ENCODE data around the gene ARL2. TPM values are rescaled to one million over a fixed set of nuclear protein-coding genes. Genes with fewer than 3 reads are reported as not detected.

ARL2 gene
- total and polyA plus RNA-seq, 10 donors: 44.5 to 110 (median 58.9) TPM

DNA sequence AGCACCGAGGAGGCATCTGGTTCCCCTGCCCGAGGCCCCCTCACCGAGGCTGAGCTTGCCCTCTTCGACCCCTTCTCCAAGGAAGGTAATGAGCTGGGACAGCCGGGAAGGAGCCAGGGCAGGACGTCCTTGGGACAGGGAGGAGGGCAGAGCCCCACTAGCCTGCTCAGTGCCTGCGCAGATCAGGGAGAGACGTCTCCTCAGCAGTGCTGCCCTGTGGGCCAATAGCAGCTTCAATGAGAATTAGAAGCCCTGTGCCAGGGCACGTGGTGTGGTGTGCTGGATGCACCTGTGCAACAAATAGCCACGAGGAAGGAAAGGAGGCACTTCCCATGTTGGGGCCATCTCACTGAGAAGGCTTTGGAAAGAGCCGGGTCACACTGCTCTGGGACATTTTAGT, 21.6 kb downstream of the ARL2 start:
- DNase-seq: no peak

GRCh38 chr11:65036931-65037330, 23.0 kb downstream of the ARL2 start:
- Histone ChIP-seq H3K27ac (no peak overlapping the region), H3K27me3 (replicated peaks in 1 of 7) (no peaks in the 10 kb centered on the region), H3K36me3 (peaks cover 4 to 78% (median 54%) of the 10 kb centered on the region in 6 donors), H3K4me1 (peaks cover 3 to 21% (median 15%) of the 10 kb centered on the region in 6 donors), H3K4me3 (no peak overlapping the region), H3K9me3 (no peaks in the 10 kb centered on the region)
- WGBS, 5 donors: 86 to 95% (median 93%) methylated on average over 6 of the region's 6 CpGs
- intact Hi-C loops (cut with DNase I; ENCODE audit: low total_unique reads): no loop called here
- DNase-seq: no peak
- no peak for TF ChIP-seq POLR2AphosphoS5 (IDR thresholded peaks at IDR 0.05)
- no peak for TF ChIP-seq POLR2A (IDR thresholded peaks at IDR 0.05)
- no peak for TF ChIP-seq CTCF (IDR thresholded peaks at IDR 0.05 in 8 of 11, conservative IDR thresholded peaks at IDR 0.05 in 3 of 11)

More for the DNA sequence above, 21.6 kb downstream of the ARL2 start:
- WGBS, 5 donors: 76 to 89% (median 82%) methylated on average over 10 to 11 of the region's 11 CpGs
- Histone ChIP-seq H3K27ac (no peak overlapping the region), H3K9me3 (no peaks in the 10 kb centered on the region), H3K27me3 (replicated peaks in 1 of 7) (no peaks in the 10 kb centered on the region), H3K36me3 (peaks cover 4 to 88% (median 56%) of the 10 kb centered on the region in 6 donors), H3K4me3 (no peak overlapping the region), H3K4me1 (peaks cover 0 to 13% (median 7%) of the 10 kb centered on the region in 6 donors)
- intact Hi-C loops (cut with DNase I; ENCODE audit: low total_unique reads): no loop called here
- TF ChIP-seq CTCF (IDR thresholded peaks at IDR 0.05 in 8 of 11, conservative IDR thresholded peaks at IDR 0.05 in 3 of 11): no peak
- no peak for TF ChIP-seq POLR2A (IDR thresholded peaks at IDR 0.05)
- no peak for TF ChIP-seq POLR2AphosphoS5 (IDR thresholded peaks at IDR 0.05)

GRCh38 chr11:65040520-65040846, 26.5 kb downstream of the ARL2 start:
- intact Hi-C loops (cut with DNase I; ENCODE audit: low total_unique reads): no loop called here
- no peaks in the 10 kb centered on the region for H3K27me3 ChIP-seq (replicated peaks in 1 of 7)
- peaks cover 7 to 56% (median 40%) of the 10 kb centered on the region in 6 donors for H3K4me1 ChIP-seq
- no peak for DNase-seq
- TF ChIP-seq POLR2A (IDR thresholded peaks at IDR 0.05) (peak in 1 of 3 donors; percentile 3), POLR2AphosphoS5 (IDR thresholded peaks at IDR 0.05) (no peak)
- no peaks in the 10 kb centered on the region for H3K9me3 ChIP-seq
- H3K36me3 ChIP-seq: peaks cover 3 to 59% (median 36%) of the 10 kb centered on the region in 6 donors
- WGBS, 5 donors: 21 to 29% (median 25%) methylated on average over 6 to 7 of the region's 7 CpGs
- peak overlapping the region; percentile 91 to 97 (median 94) for H3K27ac ChIP-seq
- peak overlapping the region; percentile 77 to 98 (median 93) for H3K4me3 ChIP-seq

- H3K36me3 ChIP-seq: peaks cover 0 to 59% (median 30%) of the 10 kb centered on the region in 6 donors
- peak within 1 kb of the TSS; percentile 91 to 97 (median 94) for H3K27ac ChIP-seq
- TF ChIP-seq CTCF (IDR thresholded peaks at IDR 0.05 in 8 of 11, conservative IDR thresholded peaks at IDR 0.05 in 3 of 11) (peak in 1 of 11 experiments; percentile 31), POLR2AphosphoS5 (IDR thresholded peaks at IDR 0.05) (peak; percentile 84 to 89 (median 86)), POLR2A (IDR thresholded peaks at IDR 0.05) (no peak)
These were observed 27.1 kb downstream of the ARL2 start, which contains the start of gene SAC3D1 for GRCh38 chr11:65040847-65041622. Gene SAC3D1 (plus strand): TSS chr11:65041210. CDS start chr11:65041293, 83 bp downstream.

More at GRCh38 chr11:65040847-65041622, 27.1 kb downstream of the ARL2 start, which contains the start of gene SAC3D1:
- Histone ChIP-seq H3K27me3 (replicated peaks in 1 of 7) (no peaks in the 10 kb centered on the region), H3K4me3 (peak within 1 kb of the TSS; percentile 77 to 98 (median 93)), H3K4me1 (peaks cover 7 to 62% (median 40%) of the 10 kb centered on the region in 6 donors), H3K9me3 (no peaks in the 10 kb centered on the region)
- WGBS, 5 donors: 0 to 1% (median 0%) methylated on average over 2 to 91 of the region's 91 CpGs
- peak; percentile 97 for DNase-seq
- intact Hi-C loops (cut with DNase I; ENCODE audit: low total_unique reads): no loop called here
